Measurements from ENCODE around the gene ST6GAL1. TPM values are rescaled to one million over a fixed set of nuclear protein-coding genes. Genes with fewer than 3 reads are reported as not detected.

ST6GAL1 gene
- total and polyA plus RNA-seq, 2 of the 13 experiments (the other 11 are each of a cell fraction or from before 2014, with no cell fraction given), result 79.9 to 164 TPM

GRCh38 chr3:186974824-186975313 is 44.5 kb downstream of the ST6GAL1 start (continued):
- TF ChIP-seq AFF4 (CRISPR knock-in tag; IDR thresholded peaks at IDR 0.05), result no peak
- TF ChIP-seq ATF3 (CRISPR knock-in tag; IDR thresholded peaks at IDR 0.05), result no peak
- no peak for TF ChIP-seq ZNF136 (CRISPR knock-in tag; IDR thresholded peaks at IDR 0.05; ENCODE audit: low read depth)
- TF ChIP-seq ONECUT2 (CRISPR knock-in tag; IDR thresholded peaks at IDR 0.05), result peak; percentile 82
- 0 out of 2 replicates have a peak, but pooled peaks have one; percentile 69 for TF ChIP-seq ZNF761 (CRISPR knock-in tag; conservative IDR thresholded peaks at IDR 0.05)
- TF ChIP-seq MAZ (IDR thresholded peaks at IDR 0.05; ENCODE audit: borderline replicate concordance, low read depth, low read length), result no peak
- no peak; the same call in 1 of the 2 replicates for TF ChIP-seq MAZ (CRISPR knock-in tag; IDR thresholded peaks at IDR 0.05; ENCODE audit: low read depth)
- no peak for TF ChIP-seq ZNF224 (CRISPR knock-in tag; IDR thresholded peaks at IDR 0.05)
- TF ChIP-seq ZNF275 (CRISPR knock-in tag; IDR thresholded peaks at IDR 0.05; ENCODE audit: borderline replicate concordance), result no peak
- no peak for TF ChIP-seq ATF5 (CRISPR knock-in tag; IDR thresholded peaks at IDR 0.05; ENCODE audit: low read depth)
- TF ChIP-seq ZNF710 (CRISPR knock-in tag; IDR thresholded peaks at IDR 0.05; ENCODE audit: borderline replicate concordance), result peak; percentile 95; the same call in 1 of the 2 replicates
- TF ChIP-seq SIX4 (CRISPR knock-in tag; IDR thresholded peaks at IDR 0.05), result no peak
- no peak for TF ChIP-seq ZC3H13 (CRISPR knock-in tag; IDR thresholded peaks at IDR 0.05)
- TF ChIP-seq MTA3 (CRISPR knock-in tag; IDR thresholded peaks at IDR 0.05), result no peak
- TF ChIP-seq GATA4 (IDR thresholded peaks at IDR 0.05; ENCODE audit: borderline replicate concordance, low read depth), result no peak
- TF ChIP-seq SYNCRIP (IDR thresholded peaks at IDR 0.05; ENCODE audit: insufficient read depth, low read depth, low read length), result no peak
- TF ChIP-seq ZNF607 (CRISPR knock-in tag; IDR thresholded peaks at IDR 0.05; ENCODE audit: borderline replicate concordance), result peak; percentile 80; the same call in 1 of the 2 replicates
- TF ChIP-seq KLF6 (CRISPR knock-in tag; IDR thresholded peaks at IDR 0.05), result 0 out of 2 replicates have a peak, but pooled peaks have one; percentile 36
- TF ChIP-seq ZNF564 (CRISPR knock-in tag; IDR thresholded peaks at IDR 0.05), result no peak
- TF ChIP-seq MYNN (CRISPR knock-in tag; IDR thresholded peaks at IDR 0.05; ENCODE audit: low read depth), result no peak
- no peak for TF ChIP-seq MAFG (CRISPR knock-in tag; IDR thresholded peaks at IDR 0.05)

Data from HepG2 (cell line).